GM12892 (cell line): ENCODE results near the gene RBM33.

Experiments used
- POLR2A ChIP-seq: IDR thresholded peaks from 2 replicates; pipeline ENCODE4 v1.6.1; 2011; ENCODE audit warnings: low read depth, low read length, control low read depth
- POLR2AphosphoS5 ChIP-seq: IDR thresholded peaks from 2 replicates; pipeline ENCODE4 v1.6.1; 2011; ENCODE audit warnings: low read depth, low read length, control low read depth
- TAF1 ChIP-seq: IDR thresholded peaks from 2 replicates; pipeline ENCODE4 v1.6.1; 2011; ENCODE audit warnings: low read depth, mild to moderate bottlenecking, control low read depth, low read length, borderline replicate concordance

- TF ChIP-seq TAF1 (no peak), POLR2AphosphoS5 (no peak), POLR2A (no peak)
Measured at GRCh38 chr7:155744971-155745683, 100.7 kb downstream of the RBM33 start.
